Stimulated activated CD4-positive, alpha-beta T cell treated with anti-CD3 and anti-CD28 coated beads, Interleukin-15, amount 100 ng/mL, for 1 hour (primary cell): ENCODE data around the gene BRAT1.

Source experiments
- DNase-seq, 2 donors: peaks; one replicate each; pipeline ENCODE4 v3.0.0-alpha.2; 2020; ENCODE audit warnings: low read depth in 1 of 2, low spot score in 1 of 2

BRAT1 gene

GRCh38 chr7:2513702-2514101 is 41.6 kb downstream of the BRAT1 start:
- DNase-seq = no peak

DNA sequence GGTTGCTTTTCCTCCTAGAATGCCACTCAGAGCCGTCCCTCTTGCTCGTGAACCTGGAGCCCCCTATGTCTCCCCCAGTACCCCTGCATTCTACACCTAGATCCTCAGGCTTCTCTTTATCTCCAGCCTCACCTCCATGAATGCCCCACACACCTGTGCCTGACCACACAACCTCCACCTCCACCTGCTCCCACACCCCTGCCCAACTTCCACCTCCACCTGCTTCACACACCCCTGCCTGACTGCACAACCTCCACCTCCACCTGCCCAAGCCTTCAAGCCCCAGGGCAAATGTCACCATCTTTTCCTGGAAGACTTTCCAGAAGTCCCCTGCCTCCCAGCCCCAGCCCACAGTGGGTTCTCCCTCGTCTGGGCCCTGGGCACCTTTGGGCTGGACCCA is 42.6 kb downstream of the BRAT1 start:
- DNase-seq = no peak

DNA sequence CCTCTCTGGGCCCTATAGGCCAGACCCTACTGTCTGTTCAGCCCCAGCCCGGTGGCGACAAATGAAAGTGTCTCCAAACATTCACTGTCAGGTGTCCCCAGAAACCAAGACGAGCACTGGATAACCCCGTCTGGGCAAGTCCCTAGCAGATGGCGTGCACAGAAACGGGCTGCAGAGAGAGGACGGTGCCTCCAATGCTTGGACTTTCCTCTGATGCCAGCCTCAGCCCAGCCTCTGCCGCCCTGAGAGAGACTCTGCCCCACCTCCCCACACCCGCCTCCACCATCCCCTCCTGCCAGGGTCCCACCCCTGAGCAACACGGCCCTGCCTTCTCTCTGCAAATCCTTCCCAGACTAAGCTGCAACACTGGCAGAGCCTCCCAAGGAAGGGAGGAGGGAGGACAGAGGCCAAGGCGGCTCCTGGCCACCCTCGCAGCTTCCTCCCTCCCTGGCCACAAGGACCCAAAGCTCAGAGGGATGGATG is 43.1 kb downstream of the BRAT1 start:
- no peak for DNase-seq

DNA sequence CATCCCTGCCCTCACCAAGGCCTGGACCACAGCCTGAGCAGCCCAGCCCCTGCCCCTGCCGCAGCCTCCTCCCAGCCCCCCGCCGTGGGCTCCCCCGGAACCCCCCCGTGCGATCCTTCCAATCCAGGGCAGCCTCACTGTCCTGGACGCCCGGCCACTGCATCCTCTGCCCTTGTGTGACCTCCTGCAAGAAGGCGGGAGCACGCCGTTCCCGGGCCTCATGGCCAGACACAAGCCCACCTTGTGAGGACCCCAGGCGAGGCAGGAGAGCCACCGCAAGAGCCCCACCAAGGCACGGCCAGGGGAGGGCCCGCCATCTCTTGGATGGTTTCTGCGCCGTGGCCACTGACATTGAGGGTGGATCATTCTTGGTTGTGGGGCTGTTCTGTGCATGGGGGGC is 43.6 kb downstream of the BRAT1 start:
- DNase-seq = no peak

- DNase-seq = peak in 1 of 2 donors; percentile 41
These were observed 44.2 kb downstream of the BRAT1 start for GRCh38 chr7:2510909-2511768.

- DNase-seq = no peak
These were observed 45.1 kb downstream of the BRAT1 start for GRCh38 chr7:2510130-2510776.

GRCh38 chr7:2509298-2509906 is 45.9 kb downstream of the BRAT1 start:
- DNase-seq = no peak

- peak in 1 of 2 donors; percentile 55 for DNase-seq
These were observed 46.8 kb downstream of the BRAT1 start for GRCh38 chr7:2508327-2509215.

DNA sequence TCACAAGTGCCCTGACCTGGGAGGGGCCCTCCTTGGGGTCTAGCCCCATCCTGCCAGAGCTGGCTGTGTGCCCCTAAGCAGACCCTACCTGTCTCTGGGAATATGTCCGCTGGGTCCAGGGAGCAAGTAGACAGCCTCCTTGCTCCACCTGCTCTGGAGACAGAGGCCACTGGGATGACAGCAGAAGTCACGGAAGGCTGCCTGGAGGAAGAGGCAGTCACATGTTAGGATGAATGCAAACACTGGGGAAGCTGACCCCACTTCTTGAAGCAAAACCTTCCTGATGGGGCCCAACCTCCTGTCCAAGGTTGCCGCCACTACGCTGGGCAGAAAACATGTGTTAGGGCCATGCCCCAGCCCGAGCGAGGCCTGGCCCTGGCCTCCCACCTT is 47.4 kb downstream of the BRAT1 start:
- DNase-seq = no peak

DNA sequence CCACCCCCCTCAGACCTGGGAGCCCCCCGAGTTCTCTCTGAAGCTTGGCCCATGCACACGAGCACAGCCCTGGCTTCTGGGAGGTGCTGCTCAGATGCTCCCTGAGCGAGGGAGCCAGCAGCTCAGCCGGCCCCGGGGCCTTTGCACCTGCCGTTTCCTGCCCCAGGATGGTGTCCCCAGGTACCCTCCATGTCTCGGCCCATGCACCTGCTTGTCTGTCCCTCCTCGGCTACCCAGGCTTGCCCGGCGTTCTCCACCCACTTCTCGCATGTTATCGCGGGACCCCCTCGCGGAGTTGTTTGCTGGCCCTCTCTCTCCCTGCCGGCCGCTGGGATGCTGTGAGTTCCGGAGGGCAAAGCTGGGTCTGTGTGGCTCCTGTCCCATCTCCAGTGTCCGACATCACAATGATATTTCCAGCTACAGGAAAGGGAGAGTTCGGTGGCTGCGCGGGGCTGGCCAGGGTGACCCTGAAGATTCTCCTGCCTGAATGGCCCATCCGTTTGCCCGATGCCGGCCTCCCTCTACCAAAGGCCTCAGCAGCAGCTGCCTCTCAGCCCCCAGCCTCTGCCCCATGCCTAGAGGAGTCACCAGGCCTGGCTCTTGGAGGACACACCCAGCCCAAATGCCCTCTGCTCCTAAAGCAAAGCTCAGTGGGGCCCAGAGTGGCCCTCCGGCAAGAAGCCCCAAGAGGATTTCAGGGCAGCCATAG is 48.0 kb downstream of the BRAT1 start:
- no peak for DNase-seq

DNA sequence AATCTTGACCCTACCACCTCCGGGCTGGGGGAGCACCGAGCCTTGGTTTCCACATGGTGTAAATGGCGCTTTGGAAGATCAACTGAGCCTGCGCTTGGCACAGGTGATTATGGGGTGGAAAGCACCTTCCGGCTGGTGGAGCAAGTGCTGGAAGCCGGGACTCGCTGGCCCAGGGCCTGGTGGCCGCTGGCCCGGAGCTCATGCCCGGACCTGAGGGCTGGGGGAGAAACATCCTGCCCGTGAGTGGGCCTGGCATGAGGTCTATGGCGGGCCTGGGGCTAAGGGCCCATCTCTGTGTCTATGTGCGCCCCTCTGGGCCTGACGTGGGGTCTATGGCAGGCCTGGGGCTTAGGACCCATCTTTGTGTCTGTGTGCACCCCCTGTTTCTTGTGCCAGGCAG is 49.9 kb downstream of the BRAT1 start:
- DNase-seq = no peak

DNA sequence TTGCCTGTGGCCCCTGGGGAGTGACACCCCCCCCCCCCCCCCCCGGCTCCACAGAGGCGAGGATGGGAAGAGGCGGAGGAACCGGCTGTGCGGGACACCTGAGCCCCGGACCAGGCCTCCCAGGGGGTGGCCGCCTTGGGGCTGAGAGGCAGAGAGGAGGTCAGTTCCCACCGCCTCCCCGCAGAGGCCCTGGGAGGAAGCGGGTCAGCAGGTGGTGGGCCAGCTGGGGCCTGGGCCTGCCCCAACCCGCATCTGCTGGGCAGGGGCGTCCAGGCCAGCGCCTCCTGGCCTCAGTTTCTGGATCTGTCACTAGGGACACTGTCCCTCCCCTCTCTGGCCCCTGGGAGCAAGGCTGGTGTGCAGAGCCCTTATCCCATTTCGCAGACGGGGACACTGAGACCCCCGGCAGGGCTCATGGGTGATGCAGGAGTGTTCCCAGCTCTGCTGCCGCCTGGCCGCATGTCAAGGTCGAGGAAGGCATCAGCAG is 50.4 kb downstream of the BRAT1 start:
- no peak for DNase-seq

GRCh38 chr7:2504128-2504888 is 51.0 kb downstream of the BRAT1 start:
- no peak for DNase-seq

- no peak for DNase-seq
These were observed 52.0 kb downstream of the BRAT1 start for GRCh38 chr7:2503056-2503941.

GRCh38 chr7:2502647-2502966 is 52.7 kb downstream of the BRAT1 start:
- no peak for DNase-seq

- DNase-seq = no peak
These were observed 53.2 kb downstream of the BRAT1 start for GRCh38 chr7:2501947-2502646.

GRCh38 chr7:2500701-2501100 is 54.6 kb downstream of the BRAT1 start:
- DNase-seq = no peak
